ENCODE data around the gene CARHSP1.
"Not testable (repeated sequence)": the region's sequence is repeated elsewhere in the genome, so short reads cannot be mapped to it uniquely, and the experiment has no call there.

CARHSP1 gene

GRCh38 chr16:8854298-8854948 lies 14.4 kb downstream of the CARHSP1 start:
- DNase-seq (ENCODE audit: low spot score) = no peak

- no peak for DNase-seq (ENCODE audit: low spot score)
Measured at GRCh38 chr16:8853611-8854010, 15.2 kb downstream of the CARHSP1 start.

- no peak for DNase-seq (ENCODE audit: low spot score)
Measured at GRCh38 chr16:8853150-8853549, 15.7 kb downstream of the CARHSP1 start.

GRCh38 chr16:8852534-8852933 lies 16.3 kb downstream of the CARHSP1 start:
- no peak for DNase-seq (ENCODE audit: low spot score)

GRCh38 chr16:8851761-8852403 lies 16.9 kb downstream of the CARHSP1 start:
- no peak for DNase-seq (ENCODE audit: low spot score)

GRCh38 chr16:8850279-8850885 lies 18.4 kb downstream of the CARHSP1 start:
- peak; percentile 92 for DNase-seq (ENCODE audit: low spot score)

- no peak for DNase-seq (ENCODE audit: low spot score)
Measured at GRCh38 chr16:8849411-8850011, 19.3 kb downstream of the CARHSP1 start.

- DNase-seq (ENCODE audit: low spot score) = peak; percentile 62
Measured at GRCh38 chr16:8848939-8849391, 19.8 kb downstream of the CARHSP1 start.

GRCh38 chr16:8848231-8848938 lies 20.4 kb downstream of the CARHSP1 start:
- DNase-seq (ENCODE audit: low spot score) = no peak

GRCh38 chr16:8847623-8848022 lies 21.2 kb downstream of the CARHSP1 start:
- DNase-seq (ENCODE audit: low spot score) = no peak

- DNase-seq (ENCODE audit: low spot score) = no peak
Measured at GRCh38 chr16:8847145-8847544, 21.7 kb downstream of the CARHSP1 start.

GRCh38 chr16:8846401-8846932 lies 22.3 kb downstream of the CARHSP1 start:
- no peak for DNase-seq (ENCODE audit: low spot score)

GRCh38 chr16:8845699-8846298 lies 23.0 kb downstream of the CARHSP1 start:
- no peak for DNase-seq (ENCODE audit: low spot score)

- DNase-seq (ENCODE audit: low spot score) = not testable (repeated sequence)
Measured at GRCh38 chr16:8843296-8843695, 25.5 kb downstream of the CARHSP1 start.

GRCh38 chr16:8842016-8842415 lies 26.8 kb downstream of the CARHSP1 start:
- DNase-seq (ENCODE audit: low spot score) = not testable (repeated sequence)

- DNase-seq (ENCODE audit: low spot score) = not testable (repeated sequence)
Measured at GRCh38 chr16:8837594-8837993, 31.2 kb downstream of the CARHSP1 start.

GRCh38 chr16:8836797-8837196 lies 32.0 kb downstream of the CARHSP1 start:
- not testable (repeated sequence) for DNase-seq (ENCODE audit: low spot score)

- no peak for DNase-seq (ENCODE audit: low spot score)
Measured at GRCh38 chr16:8832717-8833105, 36.1 kb downstream of the CARHSP1 start.

- no peak for DNase-seq (ENCODE audit: low spot score)
Measured at GRCh38 chr16:8831871-8832716, 36.7 kb downstream of the CARHSP1 start.

GRCh38 chr16:8831450-8831849 lies 37.4 kb downstream of the CARHSP1 start:
- DNase-seq (ENCODE audit: low spot score) = no peak

All from kidney capillary endothelial cell (primary cell).